GM12878 (cell line): ENCODE measurements around the gene MS4A2. TPM values are rescaled to one million over a fixed set of nuclear protein-coding genes. Genes with fewer than 3 reads are reported as not detected.

ENCODE experiments used
- ATAC-seq: fragments of 200-7000 bp; cut with Tn5 transposase; 3 replicates; pipeline ENCODE4 v1.9.1; 2020; ENCODE audit warnings: mild to moderate bottlenecking, moderate library complexity
- BruUV-seq: library from RNA; stranded (reverse); fragments of 400-500 nt; replicated peaks from 2 replicates; lab custom pipeline; 2021; lab: Mats Ljungman, UMichigan
- CTCF ChIA-PET: fragments of 300-600 bp; sonication (Branson Sonifier 250); formaldehyde crosslinking; extraction: SDS; loops from one replicate; lab custom pipeline; 2021; ENCODE audit warnings: inconsistent platforms; lab: Yijun Ruan, JAX
- POLR2A ChIA-PET: fragments of 350-600 bp; formaldehyde crosslinking; extraction: SDS; loops from one replicate; lab custom pipeline; 2021; ENCODE audit warnings: inconsistent platforms; lab: Charles Lee
- RAD21 ChIA-PET: fragments of 300-600 bp; sonication (Branson Sonifier 250); formaldehyde crosslinking; loops from one replicate; lab custom pipeline; 2023; ENCODE audit warnings: antibody characterized with exemption; ENCODE audit not compliant: unreplicated experiment; lab: Charles Lee
- SMC1A ChIA-PET: fragments of 300-600 bp; sonication (Branson Sonifier 250); formaldehyde crosslinking; loops from one replicate; lab custom pipeline; 2023; ENCODE audit not compliant: unreplicated experiment, uncharacterized antibody; lab: Charles Lee
- DNase-seq: peaks from one replicate; pipeline ENCODE4 v3.0.0-alpha.2; 2011; ENCODE audit warnings: low read depth, low spot score
- FAIRE-seq: peaks from 3 replicates; lab custom pipeline; 2011; peaks lifted over from hg19 to GRCh38; lab: Jason Lieb, UNC
- H2AFZ ChIP-seq: 2 replicates; pipeline ENCODE4 v1.6.0; 2011; ENCODE audit warnings: low read depth, low read length, control low read depth; ENCODE audit not compliant: control insufficient read depth
- H3K27ac ChIP-seq: 2 replicates; pipeline ENCODE4 v1.5.1; 2011; ENCODE audit warnings: control low read depth; ENCODE audit not compliant: control insufficient read depth, insufficient read depth
- H3K27me3 ChIP-seq, 2 experiments: replicated peaks in 1 of 2; 2 replicates each; pipeline versions ENCODE4 v1.6.0 to v1.6.1; 2011; ENCODE audit warnings: low read length in 1 of 2; ENCODE audit not compliant: control insufficient read depth in 2 of 2, insufficient read depth in 2 of 2
- H3K36me3 ChIP-seq, 2 experiments: 2 replicates each; pipeline ENCODE4 v1.5.1; 2011; ENCODE audit warnings: low read length in 1 of 2; ENCODE audit not compliant: control insufficient read depth in 2 of 2, insufficient read depth in 2 of 2
- H3K4me1 ChIP-seq: 2 replicates; pipeline ENCODE4 v1.6.1; 2011; ENCODE audit warnings: mild to moderate bottlenecking, low read length, moderate library complexity, mixed read lengths; ENCODE audit not compliant: control insufficient read depth, insufficient read depth
- H3K4me2 ChIP-seq: 2 replicates; pipeline ENCODE4 v1.6.0; 2011; ENCODE audit warnings: control low read depth; ENCODE audit not compliant: control insufficient read depth, insufficient read depth
- H3K4me3 ChIP-seq: fragments of 200-600 bp; sonication (generic); 2 replicates; pipeline ENCODE4 v1.5.1; 2016
- H3K79me2 ChIP-seq: 2 replicates; pipeline ENCODE4 v1.6.0; 2011; ENCODE audit warnings: low read length; ENCODE audit not compliant: control insufficient read depth, insufficient read depth
- H3K9ac ChIP-seq: 2 replicates; pipeline ENCODE4 v1.8.0; 2011; ENCODE audit warnings: low read length, control low read depth, mixed read lengths; ENCODE audit not compliant: control insufficient read depth, insufficient read depth
- H3K9me3 ChIP-seq: replicated peaks from 3 replicates; pipeline ENCODE4 v1.5.1; 2011; ENCODE audit warnings: mild to moderate bottlenecking, low read length; ENCODE audit not compliant: control insufficient read depth, insufficient read depth
- H4K20me1 ChIP-seq: 2 replicates; pipeline ENCODE4 v1.6.0; 2011; ENCODE audit not compliant: control insufficient read depth, insufficient read depth
- EGR1 ChIP-seq, 2 experiments: IDR thresholded peaks; 1 replicate in 1 of 2; 2 replicates in 1 of 2; pipeline ENCODE4 v1.6.1; 2011 to 2012; ENCODE audit warnings: low read depth in 2 of 2, low read length in 2 of 2, borderline replicate concordance in 1 of 2, mild to moderate bottlenecking in 1 of 2, moderate library complexity in 1 of 2
- EZH2 ChIP-seq: IDR thresholded peaks from 2 replicates; pipeline ENCODE4 v1.6.1; 2012; ENCODE audit warnings: low read depth, mild to moderate bottlenecking, control low read depth, inconsistent platforms, low read length, borderline replicate concordance; ENCODE audit not compliant: control insufficient read depth
- IKZF1 ChIP-seq: fragments of 450-650 bp; conservative IDR thresholded peaks from 2 replicates; pipeline ENCODE4 v1.6.1; 2017; ENCODE audit warnings: antibody characterized with exemption, mild to moderate bottlenecking
- JUNB ChIP-seq: IDR thresholded peaks from 2 replicates; pipeline ENCODE4 v1.6.1; 2016; ENCODE audit warnings: antibody characterized with exemption, mild to moderate bottlenecking
- JUND ChIP-seq: IDR thresholded peaks from 2 replicates; pipeline ENCODE4 v1.6.1; 2012; ENCODE audit warnings: low read depth, mild to moderate bottlenecking, low read length, improper control_type of control experiment, moderate library complexity
- KDM1A ChIP-seq: fragments of 200-600 bp; sonication (generic); IDR thresholded peaks from 2 replicates; pipeline ENCODE4 v1.6.1; 2016; ENCODE audit warnings: borderline replicate concordance
- KLF5 ChIP-seq: fragments of 450-650 bp; IDR thresholded peaks from 2 replicates; pipeline ENCODE4 v1.6.1; 2014; ENCODE audit warnings: mild to moderate bottlenecking; ENCODE audit not compliant: partially characterized antibody
- MYB ChIP-seq: fragments of 150-350 bp; IDR thresholded peaks from 2 replicates; pipeline ENCODE4 v1.6.1; 2014; ENCODE audit warnings: mild to moderate bottlenecking, low read depth, low read length, borderline replicate concordance
- SUPT20H ChIP-seq: IDR thresholded peaks from 2 replicates; pipeline ENCODE4 v1.6.1; 2011; ENCODE audit warnings: low read depth, mild to moderate bottlenecking, low read length, moderate library complexity, borderline replicate concordance; ENCODE audit not compliant: control insufficient read depth
- ZBED1 ChIP-seq: IDR thresholded peaks from 2 replicates; pipeline ENCODE4 v1.6.1; 2016; ENCODE audit warnings: borderline replicate concordance
- ZZZ3 ChIP-seq: IDR thresholded peaks from 2 replicates; pipeline ENCODE4 v1.6.1; 2011; ENCODE audit warnings: low read depth; ENCODE audit not compliant: control insufficient read depth, insufficient read length
- WGBS: methylation state at CpG from one replicate; pipeline ENCODE4 v1.1.6; 2016; ENCODE audit warnings: low lambda C conversion rate; ENCODE audit not compliant: insufficient replicate concordance, insufficient coverage; ENCODE audit errors: missing lambda C conversion rate; 5-methylcytosine and 5-hydroxymethylcytosine counted together
- in situ Hi-C: fragments of 300-500 bp; cut with MboI; formaldehyde crosslinking; loops from 9 replicates; pipeline ENCODE4 v1.14.3; 2018; ENCODE audit warnings: mixed read lengths
- intact Hi-C: fragments of 100-400 bp; cut with micrococcal nuclease; formaldehyde crosslinking; loops from one replicate; pipeline ENCODE4 v1.14.2; 2022; ENCODE audit not compliant: unreplicated experiment
- polyA plus RNA-seq, 11 experiments: library from polyadenylated mRNA; depleted of rRNA in 4 of 11; unstranded in 6 of 11; stranded (reverse) in 5 of 11; fragments of >200 nt; fragmentation: Nextera tagmentation in 4 of 11; fragmentation: Illumina TruSeq in 1 of 11; extraction: Ambion mirVana in 4 of 11; extraction: Trizol in 1 of 11; gene quantifications; 1 replicate in 1 of 11; 2 replicates in 10 of 11; pipeline versions ENCODE4 v1.2.1 to v1.2.3, GENCODE V29; 2011 to 2016; ENCODE audit warnings: inconsistent platforms in 2 of 11, missing spikeins in 2 of 11, low read depth in 1 of 11
- total RNA-seq, 4 experiments: library from RNA; depleted of rRNA in 3 of 4; stranded (reverse); fragments of >200 nt in 3 of 4; fragmentation: Illumina TruSeq in 1 of 4; extraction: Trizol in 1 of 4; gene quantifications; 2 replicates each; pipeline versions ENCODE4 v1.2.1 to v1.2.3, GENCODE V29; 2013 to 2021
- TF ChIP-seq, protein P1 (sequence below): IDR thresholded peaks from 2 replicates; pipeline ENCODE4 v1.6.1; 2012; ENCODE audit warnings: low read length, inconsistent platforms
- TF ChIP-seq, protein P2 (sequence below): fragments of 450-650 bp; IDR thresholded peaks from 2 replicates; pipeline ENCODE4 v1.6.1; 2017; ENCODE audit warnings: mild to moderate bottlenecking, moderate library complexity
- TF ChIP-seq, protein P3 (sequence below): fragments of 450-650 bp; IDR thresholded peaks from 2 replicates; pipeline ENCODE4 v1.6.1; 2018; ENCODE audit warnings: mild to moderate bottlenecking, low read depth, moderate library complexity; ENCODE audit not compliant: partially characterized antibody
- TF ChIP-seq, protein P4 (sequence below): IDR thresholded peaks from 2 replicates; pipeline ENCODE4 v1.6.1; 2012; ENCODE audit warnings: low read depth, low read length, improper control_type of control experiment

MS4A2 gene
- total and polyA plus RNA-seq, 10 of the 15 experiments (the other 5 are each of a cell fraction or from before 2014, with no cell fraction given) = not detected

DNA sequence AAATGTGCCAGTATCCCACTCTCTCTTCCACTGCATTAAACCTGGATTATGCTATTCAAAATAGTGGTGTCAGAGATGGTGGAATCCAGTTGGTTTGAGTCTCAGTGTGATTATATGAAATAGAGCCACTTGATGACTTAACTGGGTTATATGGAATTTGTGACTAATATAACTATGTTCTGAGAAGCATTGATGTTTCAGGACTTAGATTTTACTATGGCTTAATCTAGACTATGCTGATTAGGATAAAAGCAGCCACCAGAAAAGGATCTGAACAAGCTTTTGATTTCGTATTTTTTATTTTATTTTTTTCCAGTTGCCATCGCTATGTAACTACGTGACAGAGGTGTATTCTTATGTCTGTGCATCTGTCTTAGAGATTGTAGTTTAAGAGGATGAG is 55.3 kb downstream of the MS4A2 start:
- no peaks in the 10 kb centered on the region for H3K79me2 ChIP-seq
- H2AFZ ChIP-seq = no peak overlapping the region
- no TSS peak for BruUV-seq
- H3K9me3 ChIP-seq = no peaks in the 10 kb centered on the region
- no peaks in the 10 kb centered on the region for H3K4me1 ChIP-seq
- H3K27me3 ChIP-seq = no peaks in the 10 kb centered on the region
- ChIA-PET CTCF (interaction anchor here (0.9 kb wide), 1 partner anchor 109 kb away, joined by 3 read pairs; no protein-coding TSS in a partner anchor), POLR2A (no interaction called here), RAD21 (no interaction called here), SMC1A (interaction anchor here (0.7 to 1.9 kb wide), 2 partner anchors 107 to 343 kb away, joined by 3 to 4 read pairs; no protein-coding TSS in a partner anchor)
- DNase-seq (no peak), ATAC-seq (no peak), FAIRE-seq (no peak)
- no peaks in the 10 kb centered on the region for H3K36me3 ChIP-seq
- intact Hi-C loops (no loop called here), in situ Hi-C loops (no loop called here)
- no peak overlapping the region for H3K4me3 ChIP-seq
- H4K20me1 ChIP-seq = no peaks in the 10 kb centered on the region
- no peak overlapping the region for H3K9ac ChIP-seq
- H3K27ac ChIP-seq = no peak overlapping the region
- 48% methylated on average over 3 of the region's 3 CpGs for WGBS
- no peak overlapping the region for H3K4me2 ChIP-seq
- TF ChIP-seq JUNB (no peak), ZBED1 (no peak), ZZZ3 (no peak), EZH2 (no peak), JUND (no peak), EGR1 (IDR thresholded peaks at IDR 0.05; ENCODE audit: borderline replicate concordance in 1 of 2, low read depth in 2 of 2, low read length in 2 of 2) (no peak), KDM1A (no peak), KLF5 (no peak), MYB (no peak), IKZF1 (no peak), SUPT20H (no peak)
- TF ChIP-seq, protein P1, sequence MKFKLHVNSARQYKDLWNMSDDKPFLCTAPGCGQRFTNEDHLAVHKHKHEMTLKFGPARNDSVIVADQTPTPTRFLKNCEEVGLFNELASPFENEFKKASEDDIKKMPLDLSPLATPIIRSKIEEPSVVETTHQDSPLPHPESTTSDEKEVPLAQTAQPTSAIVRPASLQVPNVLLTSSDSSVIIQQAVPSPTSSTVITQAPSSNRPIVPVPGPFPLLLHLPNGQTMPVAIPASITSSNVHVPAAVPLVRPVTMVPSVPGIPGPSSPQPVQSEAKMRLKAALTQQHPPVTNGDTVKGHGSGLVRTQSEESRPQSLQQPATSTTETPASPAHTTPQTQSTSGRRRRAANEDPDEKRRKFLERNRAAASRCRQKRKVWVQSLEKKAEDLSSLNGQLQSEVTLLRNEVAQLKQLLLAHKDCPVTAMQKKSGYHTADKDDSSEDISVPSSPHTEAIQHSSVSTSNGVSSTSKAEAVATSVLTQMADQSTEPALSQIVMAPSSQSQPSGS = no peak
- TF ChIP-seq, protein P2, sequence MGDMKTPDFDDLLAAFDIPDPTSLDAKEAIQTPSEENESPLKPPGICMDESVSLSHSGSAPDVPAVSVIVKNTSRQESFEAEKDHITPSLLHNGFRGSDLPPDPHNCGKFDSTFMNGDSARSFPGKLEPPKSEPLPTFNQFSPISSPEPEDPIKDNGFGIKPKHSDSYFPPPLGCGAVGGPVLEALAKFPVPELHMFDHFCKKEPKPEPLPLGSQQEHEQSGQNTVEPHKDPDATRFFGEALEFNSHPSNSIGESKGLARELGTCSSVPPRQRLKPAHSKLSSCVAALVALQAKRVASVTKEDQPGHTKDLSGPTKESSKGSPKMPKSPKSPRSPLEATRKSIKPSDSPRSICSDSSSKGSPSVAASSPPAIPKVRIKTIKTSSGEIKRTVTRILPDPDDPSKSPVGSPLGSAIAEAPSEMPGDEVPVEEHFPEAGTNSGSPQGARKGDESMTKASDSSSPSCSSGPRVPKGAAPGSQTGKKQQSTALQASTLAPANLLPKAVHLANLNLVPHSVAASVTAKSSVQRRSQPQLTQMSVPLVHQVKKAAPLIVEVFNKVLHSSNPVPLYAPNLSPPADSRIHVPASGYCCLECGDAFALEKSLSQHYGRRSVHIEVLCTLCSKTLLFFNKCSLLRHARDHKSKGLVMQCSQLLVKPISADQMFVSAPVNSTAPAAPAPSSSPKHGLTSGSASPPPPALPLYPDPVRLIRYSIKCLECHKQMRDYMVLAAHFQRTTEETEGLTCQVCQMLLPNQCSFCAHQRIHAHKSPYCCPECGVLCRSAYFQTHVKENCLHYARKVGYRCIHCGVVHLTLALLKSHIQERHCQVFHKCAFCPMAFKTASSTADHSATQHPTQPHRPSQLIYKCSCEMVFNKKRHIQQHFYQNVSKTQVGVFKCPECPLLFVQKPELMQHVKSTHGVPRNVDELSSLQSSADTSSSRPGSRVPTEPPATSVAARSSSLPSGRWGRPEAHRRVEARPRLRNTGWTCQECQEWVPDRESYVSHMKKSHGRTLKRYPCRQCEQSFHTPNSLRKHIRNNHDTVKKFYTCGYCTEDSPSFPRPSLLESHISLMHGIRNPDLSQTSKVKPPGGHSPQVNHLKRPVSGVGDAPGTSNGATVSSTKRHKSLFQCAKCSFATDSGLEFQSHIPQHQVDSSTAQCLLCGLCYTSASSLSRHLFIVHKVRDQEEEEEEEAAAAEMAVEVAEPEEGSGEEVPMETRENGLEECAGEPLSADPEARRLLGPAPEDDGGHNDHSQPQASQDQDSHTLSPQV = no peak
- TF ChIP-seq, protein P3, sequence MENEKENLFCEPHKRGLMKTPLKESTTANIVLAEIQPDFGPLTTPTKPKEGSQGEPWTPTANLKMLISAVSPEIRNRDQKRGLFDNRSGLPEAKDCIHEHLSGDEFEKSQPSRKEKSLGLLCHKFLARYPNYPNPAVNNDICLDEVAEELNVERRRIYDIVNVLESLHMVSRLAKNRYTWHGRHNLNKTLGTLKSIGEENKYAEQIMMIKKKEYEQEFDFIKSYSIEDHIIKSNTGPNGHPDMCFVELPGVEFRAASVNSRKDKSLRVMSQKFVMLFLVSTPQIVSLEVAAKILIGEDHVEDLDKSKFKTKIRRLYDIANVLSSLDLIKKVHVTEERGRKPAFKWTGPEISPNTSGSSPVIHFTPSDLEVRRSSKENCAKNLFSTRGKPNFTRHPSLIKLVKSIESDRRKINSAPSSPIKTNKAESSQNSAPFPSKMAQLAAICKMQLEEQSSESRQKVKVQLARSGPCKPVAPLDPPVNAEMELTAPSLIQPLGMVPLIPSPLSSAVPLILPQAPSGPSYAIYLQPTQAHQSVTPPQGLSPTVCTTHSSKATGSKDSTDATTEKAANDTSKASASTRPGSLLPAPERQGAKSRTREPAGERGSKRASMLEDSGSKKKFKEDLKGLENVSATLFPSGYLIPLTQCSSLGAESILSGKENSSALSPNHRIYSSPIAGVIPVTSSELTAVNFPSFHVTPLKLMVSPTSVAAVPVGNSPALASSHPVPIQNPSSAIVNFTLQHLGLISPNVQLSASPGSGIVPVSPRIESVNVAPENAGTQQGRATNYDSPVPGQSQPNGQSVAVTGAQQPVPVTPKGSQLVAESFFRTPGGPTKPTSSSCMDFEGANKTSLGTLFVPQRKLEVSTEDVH = no peak
- TF ChIP-seq, protein P4, sequence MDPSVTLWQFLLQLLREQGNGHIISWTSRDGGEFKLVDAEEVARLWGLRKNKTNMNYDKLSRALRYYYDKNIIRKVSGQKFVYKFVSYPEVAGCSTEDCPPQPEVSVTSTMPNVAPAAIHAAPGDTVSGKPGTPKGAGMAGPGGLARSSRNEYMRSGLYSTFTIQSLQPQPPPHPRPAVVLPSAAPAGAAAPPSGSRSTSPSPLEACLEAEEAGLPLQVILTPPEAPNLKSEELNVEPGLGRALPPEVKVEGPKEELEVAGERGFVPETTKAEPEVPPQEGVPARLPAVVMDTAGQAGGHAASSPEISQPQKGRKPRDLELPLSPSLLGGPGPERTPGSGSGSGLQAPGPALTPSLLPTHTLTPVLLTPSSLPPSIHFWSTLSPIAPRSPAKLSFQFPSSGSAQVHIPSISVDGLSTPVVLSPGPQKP = no peak
